ENCODE data around the gene USHBP1.

DNA sequence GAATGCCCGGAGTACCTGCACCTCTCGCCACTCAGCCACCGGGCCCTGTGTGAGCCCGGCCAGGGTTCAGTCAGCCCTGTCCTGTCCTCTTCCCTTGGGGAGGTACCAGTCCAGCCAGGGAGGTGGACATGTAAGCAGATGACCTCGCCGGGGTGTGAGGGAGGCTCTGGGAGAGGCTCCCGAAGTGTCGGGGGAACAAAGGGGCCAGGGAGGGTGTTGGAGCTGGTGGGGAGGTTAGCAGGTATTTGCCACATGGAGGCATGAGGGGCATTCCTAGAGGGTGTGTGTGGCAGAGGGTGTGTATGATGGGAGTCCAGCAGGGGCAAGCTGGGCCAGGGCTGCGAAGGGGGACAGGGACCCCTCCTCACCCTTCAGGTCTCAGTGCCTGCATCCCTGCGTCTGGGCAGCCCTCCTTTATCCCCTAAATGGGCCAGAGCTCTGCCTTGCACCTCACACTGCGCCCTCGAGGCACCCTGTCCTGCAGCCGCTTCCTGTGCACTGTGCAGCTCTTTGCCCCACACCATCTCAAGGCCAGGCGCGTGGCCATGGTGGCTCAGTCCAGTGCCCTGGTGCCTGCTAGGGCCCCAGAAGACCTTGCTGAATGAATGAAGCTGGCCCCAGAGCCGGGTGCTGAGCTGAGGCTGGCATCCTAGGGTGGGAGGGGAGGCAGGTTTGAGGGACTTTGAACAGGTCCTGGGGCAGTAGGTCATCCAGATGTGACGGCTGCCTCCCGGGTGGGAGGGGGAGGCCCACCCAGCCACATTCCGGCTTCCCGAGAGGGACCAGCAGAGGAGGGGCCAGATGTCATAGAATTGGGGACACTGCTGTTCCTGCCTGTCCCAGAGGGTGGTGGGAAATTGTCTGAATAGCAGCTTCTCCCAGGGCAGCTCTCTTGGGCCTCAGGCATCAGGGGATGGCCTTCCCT lies 47.9 kb upstream of the USHBP1 start:
- no peak for TF ChIP-seq ERF (CRISPR knock-in tag; IDR thresholded peaks at IDR 0.05)
- TF ChIP-seq, protein P1, sequence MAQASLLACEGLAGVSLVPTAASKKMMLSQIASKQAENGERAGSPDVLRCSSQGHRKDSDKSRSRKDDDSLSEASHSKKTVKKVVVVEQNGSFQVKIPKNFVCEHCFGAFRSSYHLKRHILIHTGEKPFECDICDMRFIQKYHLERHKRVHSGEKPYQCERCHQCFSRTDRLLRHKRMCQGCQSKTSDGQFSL (CRISPR knock-in tag; IDR thresholded peaks at IDR 0.05) = no peak
- TF ChIP-seq, protein P2, sequence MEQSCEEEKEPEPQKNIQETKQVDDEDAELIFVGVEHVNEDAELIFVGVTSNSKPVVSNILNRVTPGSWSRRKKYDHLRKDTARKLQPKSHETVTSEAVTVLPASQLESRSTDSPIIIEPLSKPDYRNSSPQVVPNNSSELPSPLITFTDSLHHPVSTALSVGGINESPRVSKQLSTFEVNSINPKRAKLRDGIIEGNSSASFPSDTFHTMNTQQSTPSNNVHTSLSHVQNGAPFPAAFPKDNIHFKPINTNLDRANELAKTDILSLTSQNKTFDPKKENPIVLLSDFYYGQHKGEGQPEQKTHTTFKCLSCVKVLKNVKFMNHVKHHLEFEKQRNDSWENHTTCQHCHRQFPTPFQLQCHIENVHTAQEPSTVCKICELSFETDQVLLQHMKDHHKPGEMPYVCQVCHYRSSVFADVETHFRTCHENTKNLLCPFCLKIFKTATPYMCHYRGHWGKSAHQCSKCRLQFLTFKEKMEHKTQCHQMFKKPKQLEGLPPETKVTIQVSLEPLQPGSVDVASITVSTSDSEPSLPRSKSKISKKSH (CRISPR knock-in tag; IDR thresholded peaks at IDR 0.05; ENCODE audit: borderline replicate concordance) = no peak
- TF ChIP-seq CREB1 (IDR thresholded peaks at IDR 0.05) = no peak
- no peak for TF ChIP-seq CREB1 (CRISPR knock-in tag; IDR thresholded peaks at IDR 0.05)
- TF ChIP-seq, protein P3, sequence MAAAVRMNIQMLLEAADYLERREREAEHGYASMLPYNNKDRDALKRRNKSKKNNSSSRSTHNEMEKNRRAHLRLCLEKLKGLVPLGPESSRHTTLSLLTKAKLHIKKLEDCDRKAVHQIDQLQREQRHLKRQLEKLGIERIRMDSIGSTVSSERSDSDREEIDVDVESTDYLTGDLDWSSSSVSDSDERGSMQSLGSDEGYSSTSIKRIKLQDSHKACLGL (CRISPR knock-in tag; IDR thresholded peaks at IDR 0.05) = no peak
- no peak for TF ChIP-seq MZF1 (CRISPR knock-in tag; IDR thresholded peaks at IDR 0.05; ENCODE audit: borderline replicate concordance)

All from HepG2 (cell line).